Neural cell (in vitro differentiated cells): ENCODE measurements around the gene SDK1. TPM values are rescaled to one million over a fixed set of nuclear protein-coding genes. Genes with fewer than 3 reads are reported as not detected.

Experiments used
- H2AFZ ChIP-seq: fragments of 200-600, 300-800 bp; sonication (generic), shearing (Covaris generic); 2 replicates; pipeline ENCODE4 v1.6.0; 2014; ENCODE audit warnings: low read depth, mild to moderate bottlenecking, antibody characterized with exemption, low read length, moderate library complexity
- H3F3A ChIP-seq: fragments of 200-600 bp; shearing (Covaris generic); 2 replicates; pipeline ENCODE4 v1.6.1; 2016; ENCODE audit warnings: mild to moderate bottlenecking, moderate library complexity, mixed read lengths, antibody characterized with exemption, low read length; ENCODE audit not compliant: insufficient read depth, poor library complexity, severe bottlenecking
- H3K27ac ChIP-seq: fragments of 200-600, 300-800 bp; sonication (generic), shearing (Covaris generic); 2 replicates; pipeline ENCODE4 v1.5.1; 2014; ENCODE audit warnings: mild to moderate bottlenecking, low read length, moderate library complexity
- H3K27me3 ChIP-seq: fragments of 300-800, 200-600 bp; sonication (generic), shearing (Covaris generic); 2 replicates; pipeline ENCODE4 v1.6.0; 2014; ENCODE audit warnings: mild to moderate bottlenecking, low read depth, low read length, moderate library complexity; ENCODE audit not compliant: insufficient read depth
- H3K36me3 ChIP-seq: fragments of 300-800, 200-600 bp; sonication (generic), shearing (Covaris generic); 2 replicates; pipeline ENCODE4 v1.5.1; 2014; ENCODE audit warnings: mild to moderate bottlenecking, antibody characterized with exemption, low read length, moderate library complexity; ENCODE audit not compliant: insufficient read depth
- H3K4me2 ChIP-seq: fragments of 300-800, 200-600 bp; sonication (generic), shearing (Covaris generic); 2 replicates; pipeline ENCODE4 v1.6.0; 2014; ENCODE audit warnings: mild to moderate bottlenecking, low read length
- H3K4me3 ChIP-seq: fragments of 300-800, 200-600 bp; sonication (generic), shearing (Covaris generic); 2 replicates; pipeline ENCODE4 v1.5.1; 2014; ENCODE audit warnings: mild to moderate bottlenecking, low read length, moderate library complexity
- H3K79me2 ChIP-seq: fragments of 200-600 bp; shearing (Covaris generic); replicated peaks from 2 replicates; pipeline ENCODE4 v1.6.0; 2014; ENCODE audit warnings: mild to moderate bottlenecking, low read length, moderate library complexity; ENCODE audit not compliant: insufficient read depth
- H3K9ac ChIP-seq: fragments of 300-800, 200-600 bp; sonication (generic), shearing (Covaris generic); 2 replicates; pipeline ENCODE4 v1.6.1; 2016; ENCODE audit warnings: mild to moderate bottlenecking, low read length, mixed read lengths
- H3K9me2 ChIP-seq: fragments of 200-600 bp; shearing (Covaris generic); 2 replicates; pipeline ENCODE4 v1.6.1; 2016; ENCODE audit warnings: mild to moderate bottlenecking, low read length, mixed read lengths; ENCODE audit not compliant: insufficient read depth
- H3K9me3 ChIP-seq: fragments of 200-600, 300-800 bp; sonication (generic), shearing (Covaris generic); 2 replicates; pipeline ENCODE4 v1.6.1; 2016; ENCODE audit warnings: mild to moderate bottlenecking, mixed run types, low read length, moderate library complexity, mixed read lengths
- H4K20me1 ChIP-seq: fragments of 200-600 bp; shearing (Covaris generic); 2 replicates; pipeline ENCODE4 v1.6.1; 2016; ENCODE audit warnings: mild to moderate bottlenecking, mixed run types; ENCODE audit not compliant: insufficient read depth
- EP300 ChIP-seq: fragments of 450-650 bp; conservative IDR thresholded peaks from 2 replicates; pipeline ENCODE4 v1.6.1; 2014; ENCODE audit warnings: antibody characterized with exemption, mild to moderate bottlenecking, moderate library complexity; ENCODE audit not compliant: poor library complexity, severe bottlenecking
- EZH2 ChIP-seq: fragments of 200-600, 300-800 bp; shearing (Covaris generic), sonication (generic); IDR thresholded peaks from 2 replicates; pipeline ENCODE4 v1.6.1; 2014; ENCODE audit warnings: antibody characterized with exemption, low read length, borderline replicate concordance, mild to moderate bottlenecking; ENCODE audit not compliant: insufficient read depth, poor library complexity, severe bottlenecking
- MXI1 ChIP-seq: fragments of 450-650 bp; conservative IDR thresholded peaks from 2 replicates; pipeline ENCODE4 v1.6.1; 2014; ENCODE audit warnings: antibody characterized with exemption, mild to moderate bottlenecking; ENCODE audit not compliant: poor library complexity, severe bottlenecking
- POLR2AphosphoS5 ChIP-seq: IDR thresholded peaks from 2 replicates; pipeline ENCODE4 v1.6.1; 2012
- RAD21 ChIP-seq: fragments of 450-650 bp; conservative IDR thresholded peaks from 2 replicates; pipeline ENCODE4 v1.6.1; 2014; ENCODE audit warnings: antibody characterized with exemption, mild to moderate bottlenecking, moderate library complexity
- SMC3 ChIP-seq: fragments of 450-650 bp; conservative IDR thresholded peaks from 2 replicates; pipeline ENCODE4 v1.6.1; 2014; ENCODE audit warnings: antibody characterized with exemption, mild to moderate bottlenecking, moderate library complexity; ENCODE audit not compliant: poor library complexity
- TAF1 ChIP-seq: IDR thresholded peaks from 2 replicates; pipeline ENCODE4 v1.6.1; 2012; ENCODE audit warnings: low read depth
- polyA plus RNA-seq: library from polyadenylated mRNA; depleted of rRNA; stranded (reverse); fragments of >200 nt; gene quantifications from 2 replicates; pipeline ENCODE4 v1.2.3, GENCODE V29; 2014
- TF ChIP-seq, protein P1 (sequence below): fragments of 450-650 bp; IDR thresholded peaks from 2 replicates; pipeline ENCODE4 v1.5.1; 2014; ENCODE audit warnings: antibody characterized with exemption, mild to moderate bottlenecking, moderate library complexity; ENCODE audit not compliant: poor library complexity, severe bottlenecking
- TF ChIP-seq, protein P2 (sequence below): IDR thresholded peaks from 2 replicates; pipeline ENCODE4 v1.6.1; 2012; ENCODE audit warnings: borderline replicate concordance

SDK1 gene
- polyA plus RNA-seq, 1 donor from 2014 or later = 2.7 TPM

GRCh38 chr7:3289996-3290395 lies 11.1 kb upstream of the SDK1 start:
- no peak overlapping the region for H3K9ac ChIP-seq
- no peak for TF ChIP-seq EZH2
- TF ChIP-seq, protein P1, sequence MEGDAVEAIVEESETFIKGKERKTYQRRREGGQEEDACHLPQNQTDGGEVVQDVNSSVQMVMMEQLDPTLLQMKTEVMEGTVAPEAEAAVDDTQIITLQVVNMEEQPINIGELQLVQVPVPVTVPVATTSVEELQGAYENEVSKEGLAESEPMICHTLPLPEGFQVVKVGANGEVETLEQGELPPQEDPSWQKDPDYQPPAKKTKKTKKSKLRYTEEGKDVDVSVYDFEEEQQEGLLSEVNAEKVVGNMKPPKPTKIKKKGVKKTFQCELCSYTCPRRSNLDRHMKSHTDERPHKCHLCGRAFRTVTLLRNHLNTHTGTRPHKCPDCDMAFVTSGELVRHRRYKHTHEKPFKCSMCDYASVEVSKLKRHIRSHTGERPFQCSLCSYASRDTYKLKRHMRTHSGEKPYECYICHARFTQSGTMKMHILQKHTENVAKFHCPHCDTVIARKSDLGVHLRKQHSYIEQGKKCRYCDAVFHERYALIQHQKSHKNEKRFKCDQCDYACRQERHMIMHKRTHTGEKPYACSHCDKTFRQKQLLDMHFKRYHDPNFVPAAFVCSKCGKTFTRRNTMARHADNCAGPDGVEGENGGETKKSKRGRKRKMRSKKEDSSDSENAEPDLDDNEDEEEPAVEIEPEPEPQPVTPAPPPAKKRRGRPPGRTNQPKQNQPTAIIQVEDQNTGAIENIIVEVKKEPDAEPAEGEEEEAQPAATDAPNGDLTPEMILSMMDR = no peak
- TF ChIP-seq POLR2AphosphoS5 = no peak
- no peak for TF ChIP-seq RAD21
- TF ChIP-seq TAF1 = no peak
- TF ChIP-seq, protein P2, sequence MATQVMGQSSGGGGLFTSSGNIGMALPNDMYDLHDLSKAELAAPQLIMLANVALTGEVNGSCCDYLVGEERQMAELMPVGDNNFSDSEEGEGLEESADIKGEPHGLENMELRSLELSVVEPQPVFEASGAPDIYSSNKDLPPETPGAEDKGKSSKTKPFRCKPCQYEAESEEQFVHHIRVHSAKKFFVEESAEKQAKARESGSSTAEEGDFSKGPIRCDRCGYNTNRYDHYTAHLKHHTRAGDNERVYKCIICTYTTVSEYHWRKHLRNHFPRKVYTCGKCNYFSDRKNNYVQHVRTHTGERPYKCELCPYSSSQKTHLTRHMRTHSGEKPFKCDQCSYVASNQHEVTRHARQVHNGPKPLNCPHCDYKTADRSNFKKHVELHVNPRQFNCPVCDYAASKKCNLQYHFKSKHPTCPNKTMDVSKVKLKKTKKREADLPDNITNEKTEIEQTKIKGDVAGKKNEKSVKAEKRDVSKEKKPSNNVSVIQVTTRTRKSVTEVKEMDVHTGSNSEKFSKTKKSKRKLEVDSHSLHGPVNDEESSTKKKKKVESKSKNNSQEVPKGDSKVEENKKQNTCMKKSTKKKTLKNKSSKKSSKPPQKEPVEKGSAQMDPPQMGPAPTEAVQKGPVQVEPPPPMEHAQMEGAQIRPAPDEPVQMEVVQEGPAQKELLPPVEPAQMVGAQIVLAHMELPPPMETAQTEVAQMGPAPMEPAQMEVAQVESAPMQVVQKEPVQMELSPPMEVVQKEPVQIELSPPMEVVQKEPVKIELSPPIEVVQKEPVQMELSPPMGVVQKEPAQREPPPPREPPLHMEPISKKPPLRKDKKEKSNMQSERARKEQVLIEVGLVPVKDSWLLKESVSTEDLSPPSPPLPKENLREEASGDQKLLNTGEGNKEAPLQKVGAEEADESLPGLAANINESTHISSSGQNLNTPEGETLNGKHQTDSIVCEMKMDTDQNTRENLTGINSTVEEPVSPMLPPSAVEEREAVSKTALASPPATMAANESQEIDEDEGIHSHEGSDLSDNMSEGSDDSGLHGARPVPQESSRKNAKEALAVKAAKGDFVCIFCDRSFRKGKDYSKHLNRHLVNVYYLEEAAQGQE = no peak
- no peak for TF ChIP-seq MXI1
- no peak for TF ChIP-seq SMC3
- no peaks in the 10 kb centered on the region for H3K9me2 ChIP-seq
- H3K4me2 ChIP-seq = no peak overlapping the region
- no peaks in the 10 kb centered on the region for H4K20me1 ChIP-seq
- H3K27ac ChIP-seq = no peak overlapping the region
- no peaks in the 10 kb centered on the region for H3K79me2 ChIP-seq
- H2AFZ ChIP-seq = no peak overlapping the region
- H3F3A ChIP-seq = no peaks in the 10 kb centered on the region
- no peaks in the 10 kb centered on the region for H3K27me3 ChIP-seq
- H3K9me3 ChIP-seq = no peaks in the 10 kb centered on the region
- no peak overlapping the region for H3K4me3 ChIP-seq
- no peaks in the 10 kb centered on the region for H3K36me3 ChIP-seq

- no peak overlapping the region for H2AFZ ChIP-seq
- no peaks in the 10 kb centered on the region for H3K79me2 ChIP-seq
- no peaks in the 10 kb centered on the region for H4K20me1 ChIP-seq
- no peaks in the 10 kb centered on the region for H3K9me3 ChIP-seq
- H3K36me3 ChIP-seq = no peaks in the 10 kb centered on the region
- no peak overlapping the region for H3K4me3 ChIP-seq
- no peak for TF ChIP-seq POLR2AphosphoS5
- TF ChIP-seq RAD21 = no peak
- TF ChIP-seq EP300 = no peak
- no peak for TF ChIP-seq EZH2
- TF ChIP-seq SMC3 = no peak
- no peak for TF ChIP-seq TAF1
- TF ChIP-seq MXI1 = no peak
- TF ChIP-seq, protein P2 = no peak
- TF ChIP-seq, protein P1 = no peak
- no peaks in the 10 kb centered on the region for H3K9me2 ChIP-seq
- H3K27me3 ChIP-seq = no peaks in the 10 kb centered on the region
- no peak overlapping the region for H3K4me2 ChIP-seq
- H3F3A ChIP-seq = no peaks in the 10 kb centered on the region
- H3K9ac ChIP-seq = no peak overlapping the region
- no peak overlapping the region for H3K27ac ChIP-seq
These were observed 8.4 kb upstream of the SDK1 start for GRCh38 chr7:3292694-3293093.
